GM08714 (cell line): ENCODE results near the gene ZHX3.
"Not testable (repeated sequence)": the region's sequence is repeated elsewhere in the genome, so short reads cannot be mapped to it uniquely, and the experiment has no call there.

Experiments
- H3K4me3 ChIP-seq: fragments of 200-500 bp; sonication (Bioruptor generic); 2 replicates; pipeline ENCODE4 v1.5.1; 2014; ENCODE audit warnings: mild to moderate bottlenecking, low read length, inconsistent platforms
- ZNF274 ChIP-seq: IDR thresholded peaks from 2 replicates; pipeline ENCODE4 v1.6.1; 2012; ENCODE audit warnings: mild to moderate bottlenecking, low read depth, low read length

ZHX3 gene

DNA sequence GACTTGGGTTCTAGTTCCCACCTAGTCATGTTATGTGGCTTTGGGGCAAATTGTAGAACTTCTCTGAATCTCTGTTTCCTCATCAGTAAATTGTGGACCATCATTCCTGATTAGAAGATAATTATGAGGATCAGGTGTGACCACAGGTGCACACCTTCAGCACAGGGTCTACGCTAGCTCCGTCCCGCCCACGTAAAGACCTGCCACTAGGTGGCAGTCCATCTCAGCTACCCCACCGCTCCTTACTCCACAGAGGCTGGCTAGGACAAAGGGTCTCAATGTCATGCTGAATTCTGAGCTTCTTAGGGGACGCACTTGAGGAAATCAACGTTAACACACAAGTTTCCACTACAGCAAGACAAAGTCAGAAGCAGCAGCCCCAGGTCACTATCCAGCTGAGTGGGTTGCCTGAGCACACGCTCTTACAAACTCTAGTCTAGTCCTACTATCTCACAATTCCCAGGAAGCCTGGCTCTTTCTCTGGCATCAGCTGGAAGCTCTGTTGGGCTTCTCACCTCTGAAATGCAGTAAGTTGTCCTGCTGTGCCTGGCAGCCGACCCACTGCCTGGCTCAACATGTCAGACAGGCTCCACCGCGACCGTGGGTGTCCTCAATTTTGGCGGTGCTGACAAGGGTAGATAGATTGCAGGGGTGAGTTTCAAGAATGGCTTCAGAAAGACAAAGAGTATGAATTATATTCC lies 182.2 kb downstream of the ZHX3 start:
- H3K4me3 ChIP-seq, result no peak overlapping the region

DNA sequence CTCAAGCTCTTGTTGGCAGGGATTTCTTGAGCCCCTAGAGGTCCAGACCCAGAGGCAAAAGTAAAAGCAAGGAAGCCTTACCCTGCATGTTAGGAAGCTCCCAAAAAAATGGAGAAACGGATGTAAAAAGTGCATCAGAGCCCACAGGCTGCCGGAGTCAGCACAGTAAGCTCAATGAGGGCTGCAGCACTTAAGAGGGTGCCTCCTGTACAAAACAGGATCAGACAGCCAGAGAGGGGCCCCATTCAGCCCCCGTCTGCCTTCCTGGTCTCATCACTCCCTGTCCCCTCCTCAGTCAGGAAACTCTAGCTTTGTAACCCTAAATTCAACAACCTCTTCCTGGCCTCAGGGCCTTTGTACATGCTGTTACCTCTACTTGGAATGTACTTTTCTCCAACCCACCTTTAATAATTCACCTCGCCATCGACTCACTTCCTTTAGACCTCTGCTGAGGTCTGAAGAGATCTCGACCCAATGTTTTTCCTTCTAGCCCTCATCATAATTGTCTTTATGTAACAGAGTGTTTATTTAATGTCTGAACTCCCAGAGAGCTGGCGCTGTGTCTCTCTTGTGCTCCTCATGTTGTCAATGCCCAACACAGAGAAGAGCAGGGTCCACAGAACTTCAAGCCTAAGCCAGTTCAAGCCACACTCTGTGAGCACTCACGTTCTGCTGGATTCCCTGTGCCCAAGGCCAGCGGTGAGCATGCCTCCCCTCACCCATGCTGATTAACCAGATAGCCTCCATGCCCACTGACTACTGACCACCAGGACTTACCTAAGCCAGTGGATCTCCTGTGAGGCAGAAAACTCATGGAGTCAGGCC lies 183.0 kb downstream of the ZHX3 start:
- no peak overlapping the region for H3K4me3 ChIP-seq
- no peak for TF ChIP-seq ZNF274

More for the DNA sequence above, 182.2 kb downstream of the ZHX3 start:
- no peak for TF ChIP-seq ZNF274

DNA sequence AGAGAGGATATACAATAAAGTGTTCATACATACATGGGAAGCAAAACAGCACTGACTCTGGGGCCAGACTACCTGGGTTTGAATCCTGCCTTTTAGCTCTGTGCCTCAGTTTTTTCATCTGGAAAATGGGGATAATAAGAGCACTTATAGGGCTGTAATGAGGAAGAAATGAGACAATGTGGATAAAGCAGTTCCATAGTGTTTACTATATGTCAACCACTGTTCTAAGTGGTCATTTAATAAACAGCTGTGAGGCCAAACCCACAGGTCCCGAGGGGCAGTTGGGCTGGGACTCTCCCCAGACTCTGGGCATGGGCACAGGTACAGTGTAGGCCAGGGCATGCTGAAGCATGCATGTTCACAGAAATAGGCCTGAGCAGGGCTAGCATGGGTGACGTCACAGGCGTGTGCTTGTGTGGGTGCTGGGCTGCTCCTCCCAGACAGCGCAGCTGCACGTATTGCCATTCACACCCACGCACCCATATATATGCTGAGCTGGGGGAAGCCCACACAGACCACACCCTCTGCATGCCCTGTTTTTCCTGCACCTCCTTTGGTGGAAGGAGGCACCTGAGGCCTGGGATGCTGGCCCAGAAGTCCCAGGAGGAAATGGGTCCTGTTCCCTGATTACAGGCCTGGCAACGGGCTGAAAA lies 183.7 kb downstream of the ZHX3 start:
- no peak for TF ChIP-seq ZNF274
- H3K4me3 ChIP-seq, result no peak overlapping the region

DNA sequence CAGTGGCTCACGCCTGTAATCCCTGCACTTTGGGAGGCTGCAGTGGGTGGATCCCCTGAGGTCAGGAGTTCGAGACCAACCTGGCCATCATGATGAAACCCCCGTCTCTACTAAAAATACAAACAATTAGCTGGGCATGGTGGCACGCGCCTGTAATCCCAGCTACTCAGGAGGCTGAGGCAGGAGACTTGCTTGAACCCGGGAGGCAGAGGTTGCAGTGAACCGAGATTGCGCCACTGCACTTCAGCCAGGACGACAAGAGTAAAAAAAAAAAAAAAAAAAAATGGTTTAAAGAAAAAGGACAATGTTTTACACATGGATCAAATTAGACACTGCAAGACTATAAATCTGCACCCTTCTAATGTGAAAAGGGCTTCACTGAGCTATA lies 185.1 kb downstream of the ZHX3 start:
- H3K4me3 ChIP-seq, result not testable (repeated sequence)

DNA sequence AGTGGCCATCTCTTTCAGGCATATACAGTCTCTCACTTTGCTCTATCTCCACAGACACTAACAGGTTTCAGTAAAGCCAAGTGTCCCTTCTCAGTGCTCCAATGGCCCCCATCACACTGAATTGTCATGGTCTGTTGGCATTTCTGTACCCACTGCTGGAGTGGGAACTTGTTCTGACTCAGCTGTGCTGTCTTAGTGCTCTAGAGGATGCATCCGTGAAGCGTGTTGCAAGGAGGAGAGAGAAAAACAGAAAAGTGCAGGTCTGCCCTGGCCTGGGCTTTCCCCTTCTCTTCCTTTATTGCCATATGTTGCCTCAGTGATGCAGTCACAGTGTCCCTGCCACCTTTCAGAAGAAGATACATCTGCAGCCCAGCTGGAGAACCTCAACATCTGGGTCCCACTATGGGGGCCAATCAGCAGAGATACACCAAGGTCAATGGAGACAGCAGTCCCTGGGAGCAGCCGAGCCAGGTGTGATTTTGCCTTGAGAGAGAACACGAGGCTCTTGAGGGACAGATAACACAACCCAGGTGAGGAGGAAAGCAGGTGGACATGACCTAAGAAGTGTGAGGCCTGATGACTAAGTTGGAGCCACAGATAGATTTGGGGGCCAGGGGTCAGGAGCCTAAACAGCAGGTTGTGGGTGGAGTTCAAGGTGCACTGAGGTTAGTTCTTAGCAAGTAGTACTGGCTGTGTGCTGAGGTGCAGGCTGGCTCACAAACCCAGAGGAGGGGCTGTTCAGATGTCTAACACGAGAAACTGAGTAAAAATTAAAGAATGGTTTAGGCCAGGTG lies 185.7 kb downstream of the ZHX3 start:
- no peak overlapping the region for H3K4me3 ChIP-seq
- TF ChIP-seq ZNF274, result no peak
